Astrocyte of the spinal cord (primary cell): ENCODE measurements around the gene CEP164.
"Not testable (repeated sequence)": the region's sequence is repeated elsewhere in the genome, so short reads cannot be mapped to it uniquely, and the experiment has no call there.

Experiments
- DNase-seq: peaks from one replicate; pipeline ENCODE4 v3.0.0; 2011; ENCODE audit warnings: low read depth, low spot score
- H3K4me3 ChIP-seq: 2 replicates; pipeline ENCODE4 v1.5.1; 2011; ENCODE audit warnings: low read depth, mild to moderate bottlenecking, low read length, moderate library complexity
- CTCF ChIP-seq: IDR thresholded peaks from 2 replicates; pipeline ENCODE4 v1.5.1; 2012; ENCODE audit warnings: low read depth, mild to moderate bottlenecking, low read length, inconsistent platforms
- in situ Hi-C: cut with HindIII; loops from 2 replicates; pipeline ENCODE4 v1.10.0; 2017; ENCODE audit warnings: low sequenced_read_pairs

The CEP164 gene

DNA sequence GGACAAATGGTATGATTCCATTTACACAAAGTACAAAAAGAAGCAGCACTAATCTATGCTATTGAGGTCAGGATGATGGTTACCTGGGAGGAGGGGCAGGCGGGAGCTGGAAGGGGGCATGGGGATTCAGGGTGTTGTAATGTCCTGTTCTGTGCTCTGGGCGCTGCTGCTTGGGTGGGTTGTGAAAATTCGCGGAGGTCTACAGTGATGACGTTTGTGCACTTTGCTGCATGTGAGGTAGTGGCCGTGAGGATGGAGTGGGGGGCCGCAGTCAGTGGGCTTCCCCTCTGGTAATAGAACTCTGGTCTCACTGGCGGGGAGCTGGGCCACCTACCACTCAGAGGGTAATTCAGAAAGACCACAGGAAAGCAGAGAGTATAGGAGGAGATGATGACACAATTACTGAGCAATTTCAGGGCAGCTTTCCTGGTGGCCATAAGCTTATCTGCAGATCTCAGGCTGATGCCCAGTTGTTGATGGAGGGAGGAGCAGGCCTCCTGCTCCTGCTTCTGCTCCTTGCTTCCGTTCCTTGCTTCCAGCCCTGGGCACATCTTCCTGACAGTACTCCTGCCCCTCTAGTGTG is 121.5 kb downstream of the CEP164 start:
- no peak overlapping the region for H3K4me3 ChIP-seq
- in situ Hi-C loops: no loop called here
- no peak for TF ChIP-seq CTCF
- DNase-seq: no peak

DNA sequence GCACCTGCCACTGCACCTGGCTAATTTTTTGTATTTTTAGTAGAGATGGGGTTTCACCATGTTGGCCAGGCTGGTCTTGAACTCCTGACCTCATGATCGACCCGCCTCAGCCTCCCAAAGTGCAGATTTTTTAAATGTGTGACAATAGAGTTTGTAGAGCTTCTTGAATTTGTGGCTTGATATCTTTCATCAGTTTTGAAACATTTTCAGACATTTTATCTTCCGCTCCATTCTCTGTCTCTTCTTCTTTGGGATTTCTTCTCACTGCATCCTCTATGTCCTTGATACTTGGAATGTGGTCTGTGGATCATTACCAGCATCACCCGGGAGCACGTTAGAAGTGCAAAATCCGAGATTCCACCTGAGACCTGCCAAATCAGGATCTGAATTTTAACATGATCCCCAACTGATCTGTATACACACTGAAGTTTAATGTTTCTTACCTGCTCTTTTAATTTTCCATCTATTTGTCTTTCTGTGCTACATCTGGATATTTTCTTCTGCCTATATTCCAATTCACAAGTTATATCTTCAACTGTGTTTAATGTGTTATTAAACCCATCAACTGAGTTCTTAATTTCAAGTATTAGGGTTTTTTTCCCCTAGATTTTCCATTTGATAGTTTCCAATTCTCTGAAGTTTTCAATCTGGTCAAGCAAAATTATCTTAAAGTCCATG is 126.4 kb downstream of the CEP164 start:
- in situ Hi-C loops: no loop called here
- no peak for TF ChIP-seq CTCF
- H3K4me3 ChIP-seq: no peak overlapping the region
- DNase-seq: no peak

- TF ChIP-seq CTCF: no peak
- H3K4me3 ChIP-seq: no peak overlapping the region
- DNase-seq: no peak
- in situ Hi-C loops: no loop called here
Observed at GRCh38 chr11:117454564-117454917, 126.9 kb downstream of the CEP164 start.

DNA sequence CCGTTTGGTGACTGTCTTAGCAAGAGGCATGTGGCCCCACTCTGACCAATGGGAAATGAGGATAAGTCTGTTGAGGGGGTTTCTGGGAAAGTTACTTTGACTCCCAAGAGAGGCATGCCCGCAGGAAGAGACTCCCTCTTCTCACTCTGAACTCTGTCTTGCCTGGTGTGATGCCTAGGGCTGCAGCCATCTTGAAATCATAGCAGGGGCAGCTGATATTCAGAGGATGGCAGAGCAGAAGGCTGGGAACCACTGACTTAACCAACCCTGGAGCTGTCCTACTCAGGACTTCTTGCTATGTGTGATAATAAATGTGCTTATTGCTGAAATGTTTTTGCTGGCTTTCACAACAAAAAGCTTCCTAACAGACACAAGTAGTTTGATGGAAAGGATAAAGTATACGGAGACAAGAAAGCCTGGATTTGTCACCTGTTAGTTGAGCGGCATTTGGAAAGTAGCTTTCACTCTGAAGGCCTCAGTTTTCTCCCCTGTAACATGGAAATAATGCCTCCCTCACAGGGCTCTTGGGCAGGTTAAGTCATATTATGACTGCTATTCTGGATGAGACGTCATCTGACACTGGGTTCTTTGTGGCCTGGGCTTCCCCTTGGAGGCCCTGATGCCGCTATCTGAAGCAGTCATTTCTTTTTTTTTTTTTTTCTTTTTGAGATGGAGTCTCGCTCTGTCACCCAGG is 128.5 kb downstream of the CEP164 start:
- TF ChIP-seq CTCF: no peak

DNA sequence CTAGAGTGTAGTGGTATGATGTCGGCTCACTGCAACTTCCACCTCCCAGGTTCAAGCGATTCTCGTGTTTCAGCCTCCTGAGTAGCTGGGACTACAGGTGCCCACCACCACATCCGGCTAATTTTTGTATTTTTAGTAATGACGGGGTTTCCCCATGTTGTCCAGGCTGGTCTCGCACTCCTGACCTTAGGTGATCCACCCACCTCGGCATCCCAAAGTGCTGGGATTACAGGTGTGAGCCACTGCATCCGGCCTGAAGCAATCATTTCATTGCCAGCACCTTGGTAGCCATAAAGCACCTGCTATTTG is 129.0 kb downstream of the CEP164 start:
- in situ Hi-C loops, DNase-seq, H3K4me3 ChIP-seq: not testable (repeated sequence)

More for the DNA sequence above, 128.5 kb downstream of the CEP164 start:
- in situ Hi-C loops: no loop called here
- H3K4me3 ChIP-seq: no peak overlapping the region
- no peak for DNase-seq

GRCh38 chr11:117457031-117457785 is 129.6 kb downstream of the CEP164 start:
- in situ Hi-C loops: no loop called here
- no peak for DNase-seq
- no peak for TF ChIP-seq CTCF
- no peak overlapping the region for H3K4me3 ChIP-seq

DNA sequence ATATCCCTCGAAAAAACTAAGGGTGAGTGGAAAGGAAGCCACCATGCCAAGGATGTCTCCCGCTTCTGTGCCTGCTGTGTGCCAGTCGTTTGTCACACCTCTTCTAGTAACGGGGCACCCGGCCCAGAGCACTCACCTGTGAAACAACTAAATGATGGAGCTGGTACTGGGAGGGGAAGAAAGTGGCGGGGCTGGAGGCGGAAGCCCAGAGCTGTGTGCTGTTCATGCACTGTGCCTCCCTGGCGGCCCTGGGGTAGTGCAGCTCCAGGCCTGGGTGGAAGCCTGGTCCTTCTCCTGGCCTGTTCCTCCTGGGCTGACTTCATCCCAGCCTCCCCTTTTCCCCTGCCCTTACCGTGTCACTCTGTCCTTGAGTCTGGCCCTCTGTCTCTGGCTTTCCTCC is 130.2 kb downstream of the CEP164 start:
- TF ChIP-seq CTCF: no peak
- H3K4me3 ChIP-seq: no peak overlapping the region
- in situ Hi-C loops: no loop called here
- DNase-seq: no peak
